ENCODE data around the gene GJA9. TPM values are rescaled to one million over a fixed set of nuclear protein-coding genes. Genes with fewer than 3 reads are reported as not detected.
A peak's percentile ranks its signal among the peaks of the same experiment; 100 is the strongest.

GJA9 gene
- total RNA-seq, 1 donor from 2014 or later: 0.26 TPM

- Histone ChIP-seq H3K27me3 (ENCODE audit: control insufficient read depth, insufficient read depth, low read length) (peaks cover 7% of the 10 kb centered on the region), H3K4me3 (ENCODE audit: low read depth, low read length) (no peak overlapping the region), H3K36me3 (ENCODE audit: control insufficient read depth, insufficient read depth, low read length) (no peaks in the 10 kb centered on the region)
- no peak for TF ChIP-seq CTCF (IDR thresholded peaks at IDR 0.05; ENCODE audit: insufficient read depth, low read length, severe bottlenecking)
- no peak for DNase-seq (ENCODE audit: low read depth)
- FAIRE-seq: no peak
Measured at GRCh38 chr1:38826886-38827285, 54.5 kb downstream of the GJA9 start.

DNA sequence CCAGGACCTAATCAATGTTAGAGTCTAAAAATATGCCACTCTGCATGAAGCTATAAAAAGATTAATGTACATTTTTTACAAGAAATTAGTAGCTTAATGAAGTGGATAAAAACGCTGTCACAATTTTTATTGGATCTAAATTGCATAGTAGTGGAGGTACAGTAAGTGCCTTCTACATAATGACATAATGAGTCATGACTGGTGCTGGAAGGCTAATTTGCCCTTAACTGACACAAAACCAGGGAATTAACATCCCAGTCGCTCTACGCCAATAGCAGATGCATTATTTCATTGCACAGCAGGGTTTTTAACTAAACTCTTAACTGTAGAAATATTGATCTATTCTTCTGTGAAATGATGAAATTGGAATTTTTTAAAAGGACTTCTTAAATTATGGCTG is 55.1 kb downstream of the GJA9 start:
- no peaks in the 10 kb centered on the region for H3K36me3 ChIP-seq (ENCODE audit: control insufficient read depth, insufficient read depth, low read length)
- peaks cover 7% of the 10 kb centered on the region for H3K27me3 ChIP-seq (ENCODE audit: control insufficient read depth, insufficient read depth, low read length)
- DNase-seq (ENCODE audit: low read depth) (peak; percentile 14), FAIRE-seq (no peak)
- no peak overlapping the region for H3K4me3 ChIP-seq (ENCODE audit: low read depth, low read length)
- TF ChIP-seq CTCF (IDR thresholded peaks at IDR 0.05; ENCODE audit: insufficient read depth, low read length, severe bottlenecking): no peak

Other genes with a start within 250 kb of the GJA9 start
- gene RRAGC, start 21.8 kb downstream of the GJA9 start, total RNA-seq: 21.0 and 23.4 TPM in 2 replicates
- gene MYCBP, start 8.2 kb downstream of the GJA9 start, total RNA-seq: 11.6 and 15.8 TPM in 2 replicates
- 5.0 and 18.7 TPM in 2 replicates for gene RHBDL2, start 60.2 kb upstream of the GJA9 start, total RNA-seq
- 37.9 and 46.9 TPM in 2 replicates for gene AKIRIN1, start 109.7 kb upstream of the GJA9 start, total RNA-seq
- 417 and 613 TPM in 2 replicates for gene NDUFS5, start 144.8 kb upstream of the GJA9 start, total RNA-seq